GM08714 (cell line): ENCODE results near the gene DTD1.
A peak's percentile ranks its signal among the peaks of the same experiment; 100 is the strongest.

Experiments used
- H3K4me3 ChIP-seq: fragments of 200-500 bp; sonication (Bioruptor generic); 2 replicates; pipeline ENCODE4 v1.5.1; 2014; ENCODE audit warnings: mild to moderate bottlenecking, low read length, inconsistent platforms
- ZNF274 ChIP-seq: IDR thresholded peaks from 2 replicates; pipeline ENCODE4 v1.6.1; 2012; ENCODE audit warnings: mild to moderate bottlenecking, low read depth, low read length

DTD1 gene, protein sequence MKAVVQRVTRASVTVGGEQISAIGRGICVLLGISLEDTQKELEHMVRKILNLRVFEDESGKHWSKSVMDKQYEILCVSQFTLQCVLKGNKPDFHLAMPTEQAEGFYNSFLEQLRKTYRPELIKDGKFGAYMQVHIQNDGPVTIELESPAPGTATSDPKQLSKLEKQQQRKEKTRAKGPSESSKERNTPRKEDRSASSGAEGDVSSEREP

GRCh38 chr20:18587665-18588573 is at the start of gene DTD1:
Gene DTD1, plus strand, starts transcription at chr20:18588054. Its CDS starts 19 bp downstream, at chr20:18588073.
- peak within 1 kb of the TSS; percentile 66 for H3K4me3 ChIP-seq
- no peak for TF ChIP-seq ZNF274

DNA sequence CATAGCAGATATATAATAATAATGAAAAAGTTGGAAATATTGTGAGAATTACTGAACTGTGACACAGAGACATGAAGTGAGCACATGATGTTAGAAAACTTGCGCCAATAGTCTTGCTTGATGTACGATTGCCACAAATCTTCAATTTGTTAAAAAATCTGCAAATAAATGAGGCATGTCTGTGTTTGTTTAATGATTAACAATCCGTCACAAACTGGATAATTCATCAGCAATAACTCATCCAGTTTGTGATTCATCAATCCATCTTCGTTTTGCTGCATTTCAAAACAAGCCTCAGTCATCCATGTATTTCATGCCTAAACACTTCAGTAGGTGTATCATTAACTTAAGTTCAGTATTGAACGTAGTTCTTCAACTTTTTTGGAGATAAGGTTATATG is 46.1 kb upstream of the DTD1 start:
- TF ChIP-seq ZNF274, result no peak
- H3K4me3 ChIP-seq, result no peak overlapping the region

DNA sequence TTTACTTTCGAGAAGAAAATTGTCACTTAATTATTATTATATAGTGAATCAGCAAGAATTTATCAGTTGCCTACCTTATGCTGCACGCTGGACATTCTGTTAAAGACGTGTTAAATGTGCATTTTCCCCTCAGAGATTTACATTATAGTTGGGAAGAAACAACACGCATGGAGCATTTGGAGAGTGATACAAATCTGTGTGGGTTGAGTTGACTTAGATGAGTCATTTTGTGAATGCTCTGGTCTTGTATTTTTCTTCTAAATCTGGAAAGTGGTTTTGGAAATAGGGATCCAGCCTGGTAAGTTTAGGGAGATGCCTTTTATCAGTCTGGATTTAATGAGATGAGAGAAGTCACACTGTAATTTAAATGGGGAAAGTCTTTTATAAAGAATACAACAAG is 44.6 kb upstream of the DTD1 start:
- no peak for TF ChIP-seq ZNF274
- no peak overlapping the region for H3K4me3 ChIP-seq

GRCh38 chr20:18543932-18544331 is 43.9 kb upstream of the DTD1 start:
- no peak for TF ChIP-seq ZNF274
- no peak overlapping the region for H3K4me3 ChIP-seq

DNA sequence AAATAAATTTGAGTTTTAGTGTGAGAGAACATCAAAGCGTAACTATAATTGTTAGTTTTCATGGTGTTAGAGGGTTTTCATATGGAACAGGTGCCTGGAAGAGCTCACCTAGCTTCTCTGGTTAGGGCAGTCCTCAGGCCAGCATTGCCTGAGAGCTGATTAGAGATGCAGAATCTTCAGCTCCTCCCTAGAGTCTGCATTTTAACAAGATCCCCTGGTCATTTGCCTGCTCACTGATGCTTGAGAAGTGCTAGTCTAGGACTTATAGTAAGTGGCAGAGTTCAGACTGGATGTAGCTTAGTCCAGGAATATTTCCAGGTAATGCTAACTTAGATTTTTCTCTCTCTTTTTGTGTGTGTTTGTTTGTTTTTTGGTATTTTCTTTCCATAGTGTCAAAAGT is 42.3 kb upstream of the DTD1 start:
- no peak overlapping the region for H3K4me3 ChIP-seq
- TF ChIP-seq ZNF274, result no peak

- TF ChIP-seq ZNF274, result no peak
- H3K4me3 ChIP-seq, result no peak overlapping the region
Measured at GRCh38 chr20:18548465-18548864, 39.4 kb upstream of the DTD1 start.

DNA sequence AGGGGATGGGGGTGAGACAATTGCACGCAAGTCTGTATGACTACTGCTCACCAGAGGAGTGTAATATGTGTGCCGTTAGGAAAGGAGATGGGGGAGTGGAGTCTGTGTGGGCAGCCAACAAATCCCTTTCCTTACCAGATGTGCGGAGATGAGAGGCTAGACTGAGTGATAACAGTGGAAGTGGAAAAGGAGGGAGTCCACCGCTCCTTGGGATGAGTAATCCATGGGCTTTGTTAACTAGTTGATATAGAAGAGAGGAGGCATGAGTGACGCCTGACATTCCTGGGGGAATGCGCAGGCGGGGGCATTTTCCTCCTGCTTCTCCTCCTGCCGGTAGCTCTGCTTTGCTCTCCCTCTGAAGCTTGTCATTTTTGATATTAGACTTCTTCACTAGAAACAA is 34.1 kb upstream of the DTD1 start:
- H3K4me3 ChIP-seq, result no peak overlapping the region
- no peak for TF ChIP-seq ZNF274

- H3K4me3 ChIP-seq, result peak within 1 kb of the TSS; percentile 97
- no peak for TF ChIP-seq ZNF274
Measured at GRCh38 chr20:18566892-18567738, 20.7 kb upstream of the DTD1 start, which contains the start of gene SMIM26. Gene SMIM26, plus strand, starts transcription at chr20:18567432. Its CDS starts 47 bp downstream, at chr20:18567479.

GRCh38 chr20:18567739-18568091 is 20.1 kb upstream of the DTD1 start:
- TF ChIP-seq ZNF274, result no peak
- peak overlapping the region; percentile 97 for H3K4me3 ChIP-seq

- no peak for TF ChIP-seq ZNF274
- H3K4me3 ChIP-seq, result no peak overlapping the region
Measured at GRCh38 chr20:18571009-18571408, 16.8 kb upstream of the DTD1 start.

DNA sequence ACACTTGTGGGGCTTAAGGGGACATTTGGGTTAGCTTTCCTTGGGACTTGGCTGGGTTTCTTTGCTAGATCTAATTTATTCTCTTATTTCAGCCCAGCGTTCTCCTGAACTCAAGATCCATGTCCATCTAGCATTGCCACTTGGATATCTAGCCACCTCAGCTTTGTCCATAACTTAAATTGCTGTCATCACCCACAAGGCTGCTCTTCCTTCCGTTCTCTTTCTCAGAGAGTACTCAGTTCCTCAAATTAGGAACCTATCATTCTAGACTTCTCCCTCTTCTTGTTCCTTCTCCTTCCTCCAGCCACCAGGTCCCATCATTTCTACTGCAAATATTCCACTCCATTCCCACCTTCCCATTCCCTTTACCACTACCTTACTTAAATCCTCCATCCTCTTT is 16.3 kb upstream of the DTD1 start:
- no peak overlapping the region for H3K4me3 ChIP-seq
- no peak for TF ChIP-seq ZNF274

DNA sequence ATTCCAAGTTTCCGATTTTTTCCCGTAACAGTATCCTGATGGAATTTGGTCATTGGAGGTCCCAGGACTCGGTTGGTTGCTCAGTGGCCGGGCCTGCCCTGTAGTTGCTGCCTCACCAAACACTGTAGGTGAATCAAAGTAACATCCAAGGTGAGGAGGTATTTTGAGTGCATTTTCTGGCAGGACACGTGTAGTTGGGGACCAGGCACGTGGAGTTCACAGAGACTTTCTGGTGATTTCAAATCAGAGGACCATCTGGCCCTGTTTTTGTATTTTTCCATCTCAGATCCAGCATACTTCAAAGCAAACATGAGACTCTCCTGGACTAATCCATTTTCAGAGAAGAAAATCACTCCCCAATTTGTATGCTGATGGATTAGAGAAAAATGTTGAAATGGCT is 9.9 kb upstream of the DTD1 start:
- H3K4me3 ChIP-seq, result no peak overlapping the region
- TF ChIP-seq ZNF274, result no peak

GRCh38 chr20:18578581-18578980 is 9.3 kb upstream of the DTD1 start:
- H3K4me3 ChIP-seq, result no peak overlapping the region

DNA sequence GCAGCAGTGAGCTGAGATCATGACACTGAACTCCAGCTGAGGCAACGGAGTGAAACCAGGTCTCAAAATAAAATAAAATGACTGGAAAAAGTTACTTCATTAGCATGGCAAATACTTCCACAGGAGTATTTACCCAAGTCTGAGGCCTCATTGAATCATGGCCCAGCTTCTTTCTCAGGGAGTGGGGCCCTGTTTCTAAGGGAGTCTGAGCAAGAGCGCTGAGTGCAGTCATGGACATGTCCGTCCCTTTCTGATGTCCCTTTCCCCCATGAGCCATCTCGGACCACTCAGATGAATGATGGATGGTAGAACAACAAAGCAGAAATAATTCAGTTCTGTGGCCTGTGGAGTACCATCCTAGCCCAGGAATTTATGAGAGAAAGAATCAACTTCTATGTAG is 7.8 kb upstream of the DTD1 start:
- H3K4me3 ChIP-seq, result no peak overlapping the region
- no peak for TF ChIP-seq ZNF274

More at GRCh38 chr20:18578581-18578980, 9.3 kb upstream of the DTD1 start:
- no peak for TF ChIP-seq ZNF274
